DOHH2 (cell line): ENCODE results near the gene ARMH2.
"Not testable (repeated sequence)": the region's sequence is repeated elsewhere in the genome, so short reads cannot be mapped to it uniquely, and the experiment has no call there.

ENCODE experiments used
- H3F3A ChIP-seq: fragments of 200-600 bp; sonication (generic), shearing (Covaris generic); 2 replicates; pipeline ENCODE4 v1.6.0; 2016; ENCODE audit warnings: antibody characterized with exemption, mild to moderate bottlenecking; ENCODE audit not compliant: control insufficient read depth, insufficient read depth
- H3K27ac ChIP-seq: fragments of 200-600 bp; sonication (generic); 2 replicates; pipeline ENCODE4 v1.5.1; 2014; ENCODE audit warnings: low read depth, mild to moderate bottlenecking, low read length, moderate library complexity
- H3K27me3 ChIP-seq: fragments of 200-600 bp; sonication (generic); 2 replicates; pipeline ENCODE4 v1.6.1; 2014; ENCODE audit warnings: mild to moderate bottlenecking, low read length, mixed read lengths; ENCODE audit not compliant: control insufficient read depth
- H3K36me3 ChIP-seq: fragments of 200-600 bp; sonication (generic); 2 replicates; pipeline ENCODE4 v1.6.1; 2014; ENCODE audit warnings: mild to moderate bottlenecking, low read length, moderate library complexity, mixed read lengths; ENCODE audit not compliant: control insufficient read depth
- H3K4me1 ChIP-seq: fragments of 200-600 bp; sonication (generic); 2 replicates; pipeline ENCODE4 v1.6.1; 2014; ENCODE audit warnings: mild to moderate bottlenecking, low read length, mixed read lengths; ENCODE audit not compliant: control insufficient read depth
- H3K4me2 ChIP-seq: fragments of 200-600 bp; sonication (generic); 2 replicates; pipeline ENCODE4 v1.6.0; 2014; ENCODE audit warnings: mild to moderate bottlenecking, low read length, moderate library complexity
- H3K4me3 ChIP-seq: fragments of 200-600 bp; sonication (generic); 2 replicates; pipeline ENCODE4 v1.5.1; 2014; ENCODE audit warnings: mild to moderate bottlenecking, low read length, mixed read lengths
- H3K79me2 ChIP-seq: fragments of 200-600 bp; sonication (generic); 2 replicates; pipeline ENCODE4 v1.6.1; 2014; ENCODE audit warnings: mild to moderate bottlenecking, low read length, mixed read lengths; ENCODE audit not compliant: control insufficient read depth
- H3K9me2 ChIP-seq: fragments of 200-600 bp; sonication (generic); replicated peaks from 2 replicates; pipeline ENCODE4 v1.6.1; 2014; ENCODE audit warnings: mild to moderate bottlenecking, low read length, mixed read lengths; ENCODE audit not compliant: control insufficient read depth
- H3K9me3 ChIP-seq: fragments of 200-600 bp; sonication (generic); 2 replicates; pipeline ENCODE4 v1.6.1; 2014; ENCODE audit warnings: antibody characterized with exemption, low read length, mixed read lengths; ENCODE audit not compliant: control insufficient read depth, insufficient read depth
- H4K20me1 ChIP-seq: fragments of 200-600 bp; sonication (generic); 2 replicates; pipeline ENCODE4 v1.6.0; 2014; ENCODE audit warnings: low read depth, mild to moderate bottlenecking, antibody characterized with exemption, low read length, moderate library complexity; ENCODE audit not compliant: control insufficient read depth, insufficient read depth
- EZH2phosphoT487 ChIP-seq: fragments of 200-600 bp; sonication (generic); IDR thresholded peaks from 2 replicates; pipeline ENCODE4 v1.6.1; 2017; ENCODE audit warnings: borderline replicate concordance, mild to moderate bottlenecking, antibody characterized with exemption, low read length, moderate library complexity, mixed read lengths
- TF ChIP-seq, protein P1 (sequence below): fragments of 200-600 bp; sonication (generic); IDR thresholded peaks from one replicate; pipeline ENCODE4 v1.5.1; 2014; ENCODE audit warnings: antibody characterized with exemption, mild to moderate bottlenecking, low read depth, low read length; ENCODE audit not compliant: poor library complexity, severe bottlenecking

Gene ARMH2

GRCh38 chr6:24753545-24753944 is 45.2 kb downstream of the ARMH2 start:
- H3F3A ChIP-seq, result no peaks in the 10 kb centered on the region
- no peak overlapping the region for H3K4me2 ChIP-seq
- 0 out of 2 replicates have a peak, but pooled peaks cover 3% of the 10 kb centered on the region for H3K9me3 ChIP-seq
- H3K79me2 ChIP-seq, result no peaks in the 10 kb centered on the region
- no peaks in the 10 kb centered on the region for H4K20me1 ChIP-seq
- no peak overlapping the region for H3K4me3 ChIP-seq
- no peaks in the 10 kb centered on the region for H3K36me3 ChIP-seq
- H3K4me1 ChIP-seq, result peaks cover 12% of the 10 kb centered on the region
- H3K9me2 ChIP-seq, result no peaks in the 10 kb centered on the region
- no peaks in the 10 kb centered on the region for H3K27me3 ChIP-seq
- H3K27ac ChIP-seq, result no peak overlapping the region
- no peak for TF ChIP-seq EZH2phosphoT487
- TF ChIP-seq, protein P1, sequence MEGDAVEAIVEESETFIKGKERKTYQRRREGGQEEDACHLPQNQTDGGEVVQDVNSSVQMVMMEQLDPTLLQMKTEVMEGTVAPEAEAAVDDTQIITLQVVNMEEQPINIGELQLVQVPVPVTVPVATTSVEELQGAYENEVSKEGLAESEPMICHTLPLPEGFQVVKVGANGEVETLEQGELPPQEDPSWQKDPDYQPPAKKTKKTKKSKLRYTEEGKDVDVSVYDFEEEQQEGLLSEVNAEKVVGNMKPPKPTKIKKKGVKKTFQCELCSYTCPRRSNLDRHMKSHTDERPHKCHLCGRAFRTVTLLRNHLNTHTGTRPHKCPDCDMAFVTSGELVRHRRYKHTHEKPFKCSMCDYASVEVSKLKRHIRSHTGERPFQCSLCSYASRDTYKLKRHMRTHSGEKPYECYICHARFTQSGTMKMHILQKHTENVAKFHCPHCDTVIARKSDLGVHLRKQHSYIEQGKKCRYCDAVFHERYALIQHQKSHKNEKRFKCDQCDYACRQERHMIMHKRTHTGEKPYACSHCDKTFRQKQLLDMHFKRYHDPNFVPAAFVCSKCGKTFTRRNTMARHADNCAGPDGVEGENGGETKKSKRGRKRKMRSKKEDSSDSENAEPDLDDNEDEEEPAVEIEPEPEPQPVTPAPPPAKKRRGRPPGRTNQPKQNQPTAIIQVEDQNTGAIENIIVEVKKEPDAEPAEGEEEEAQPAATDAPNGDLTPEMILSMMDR, result no peak

DNA sequence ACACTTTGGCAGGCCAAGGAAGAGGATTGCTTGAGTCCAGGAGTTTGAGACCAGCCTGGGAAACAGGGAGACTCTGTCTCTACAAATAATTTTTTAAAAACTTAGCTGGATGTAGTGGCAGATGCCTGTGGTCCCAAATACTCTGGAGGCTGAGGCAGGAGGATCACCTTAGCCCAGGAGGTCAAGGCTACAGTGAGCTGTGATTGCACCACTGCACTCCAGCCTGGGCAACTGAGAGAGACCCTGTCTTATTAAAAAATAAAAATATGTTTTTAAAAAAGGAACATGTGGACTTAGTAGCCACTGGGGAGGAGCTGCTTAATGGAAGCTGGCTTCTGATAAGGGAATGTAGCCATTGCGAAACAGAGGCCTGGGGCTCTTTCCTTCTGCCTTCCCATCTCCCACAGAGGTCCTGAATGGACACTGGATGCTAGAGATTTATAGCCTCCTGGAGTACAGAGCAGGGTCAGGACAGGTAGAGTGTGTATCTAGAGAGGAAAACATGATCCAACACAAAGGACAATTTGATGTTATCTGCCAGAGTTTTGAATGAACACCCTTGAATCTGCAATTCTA is 45.7 kb downstream of the ARMH2 start:
- H4K20me1 ChIP-seq, result no peaks in the 10 kb centered on the region
- no peaks in the 10 kb centered on the region for H3F3A ChIP-seq
- TF ChIP-seq, protein P1, result no peak
- no peak for TF ChIP-seq EZH2phosphoT487
- 0 out of 2 replicates have a peak, but pooled peaks cover 3% of the 10 kb centered on the region for H3K9me3 ChIP-seq
- no peaks in the 10 kb centered on the region for H3K9me2 ChIP-seq
- no peak overlapping the region for H3K27ac ChIP-seq
- no peaks in the 10 kb centered on the region for H3K79me2 ChIP-seq
- no peak overlapping the region for H3K4me3 ChIP-seq
- no peak overlapping the region for H3K4me2 ChIP-seq
- peaks cover 12% of the 10 kb centered on the region for H3K4me1 ChIP-seq
- no peaks in the 10 kb centered on the region for H3K36me3 ChIP-seq
- no peaks in the 10 kb centered on the region for H3K27me3 ChIP-seq

DNA sequence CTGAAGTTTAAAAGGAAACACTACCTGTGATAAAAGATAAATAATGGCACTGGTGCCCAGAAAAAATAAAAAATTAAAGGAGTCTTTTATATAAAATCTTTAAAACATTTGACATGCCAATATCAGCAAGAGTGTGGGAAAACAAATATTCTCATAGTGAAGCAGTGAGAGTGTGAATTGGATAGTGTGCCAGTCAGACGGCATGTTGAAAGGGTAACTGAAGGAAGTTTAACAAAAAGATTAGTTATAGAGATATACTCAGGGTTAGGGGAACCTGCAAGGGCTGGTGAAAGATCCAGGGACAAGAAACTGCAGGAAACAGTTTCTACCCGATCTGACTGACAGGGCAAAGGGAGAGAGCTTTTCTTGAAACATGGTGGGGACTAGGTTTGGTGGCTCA is 46.2 kb downstream of the ARMH2 start:
- H3F3A ChIP-seq, result no peaks in the 10 kb centered on the region
- TF ChIP-seq, protein P1, result no peak
- no peak for TF ChIP-seq EZH2phosphoT487
- no peaks in the 10 kb centered on the region for H3K9me2 ChIP-seq
- H3K36me3 ChIP-seq, result no peaks in the 10 kb centered on the region
- H3K79me2 ChIP-seq, result no peaks in the 10 kb centered on the region
- no peak overlapping the region for H3K4me2 ChIP-seq
- H3K9me3 ChIP-seq, result 0 out of 2 replicates have a peak, but pooled peaks cover 3% of the 10 kb centered on the region
- no peaks in the 10 kb centered on the region for H4K20me1 ChIP-seq
- no peaks in the 10 kb centered on the region for H3K27me3 ChIP-seq
- no peak overlapping the region for H3K4me3 ChIP-seq
- H3K27ac ChIP-seq, result no peak overlapping the region
- peaks cover 12% of the 10 kb centered on the region for H3K4me1 ChIP-seq

- H3K79me2 ChIP-seq, H4K20me1 ChIP-seq, H3K9me3 ChIP-seq: not testable (repeated sequence)
Observed at GRCh38 chr6:24750878-24751277, 47.8 kb downstream of the ARMH2 start.

More at GRCh38 chr6:24750878-24751277, 47.8 kb downstream of the ARMH2 start:
- H3K4me3 ChIP-seq, H3K9me2 ChIP-seq, H3F3A ChIP-seq, H3K4me2 ChIP-seq, H3K27ac ChIP-seq, H3K27me3 ChIP-seq, H3K36me3 ChIP-seq: not testable (repeated sequence)
- peaks cover 12% of the 10 kb centered on the region for H3K4me1 ChIP-seq
